Stimulated activated CD4-positive, alpha-beta T cell treated with anti-CD3 and anti-CD28 coated beads, Interleukin-1b, Interleukin-23, amount 100 ng/mL, for 24 hours (primary cell): ENCODE measurements around the gene ARMH2.
"Not testable (repeated sequence)": the region's sequence is repeated elsewhere in the genome, so short reads cannot be mapped to it uniquely, and the experiment has no call there.

ENCODE experiments used
- DNase-seq, 4 experiments: peaks; one replicate each; pipeline ENCODE4 v3.0.0-alpha.2; 2020; ENCODE audit warnings: low read depth in 4 of 4, low spot score in 1 of 4

The ARMH2 gene

DNA sequence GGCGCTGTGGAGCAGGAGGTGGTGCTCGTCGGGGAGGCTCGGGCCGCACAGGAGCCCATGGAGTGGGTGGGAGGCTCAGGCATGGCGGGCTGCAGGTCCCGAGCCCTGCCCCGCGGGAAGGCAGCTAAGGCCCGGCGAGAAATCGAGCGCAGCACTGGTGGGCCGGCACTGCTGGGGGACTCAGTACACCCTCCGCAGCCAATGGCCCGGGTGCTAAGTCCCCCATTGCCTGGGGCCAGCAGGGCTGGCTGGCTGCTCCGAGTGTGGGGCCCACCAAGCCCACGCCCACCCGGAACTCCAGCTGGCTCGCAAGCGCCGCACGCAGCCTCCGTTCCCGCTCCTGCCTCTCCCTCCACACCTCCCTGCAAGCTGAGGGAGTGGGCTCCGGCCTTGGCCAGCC is 32.7 kb downstream of the ARMH2 start:
- DNase-seq, result not testable (repeated sequence)

DNA sequence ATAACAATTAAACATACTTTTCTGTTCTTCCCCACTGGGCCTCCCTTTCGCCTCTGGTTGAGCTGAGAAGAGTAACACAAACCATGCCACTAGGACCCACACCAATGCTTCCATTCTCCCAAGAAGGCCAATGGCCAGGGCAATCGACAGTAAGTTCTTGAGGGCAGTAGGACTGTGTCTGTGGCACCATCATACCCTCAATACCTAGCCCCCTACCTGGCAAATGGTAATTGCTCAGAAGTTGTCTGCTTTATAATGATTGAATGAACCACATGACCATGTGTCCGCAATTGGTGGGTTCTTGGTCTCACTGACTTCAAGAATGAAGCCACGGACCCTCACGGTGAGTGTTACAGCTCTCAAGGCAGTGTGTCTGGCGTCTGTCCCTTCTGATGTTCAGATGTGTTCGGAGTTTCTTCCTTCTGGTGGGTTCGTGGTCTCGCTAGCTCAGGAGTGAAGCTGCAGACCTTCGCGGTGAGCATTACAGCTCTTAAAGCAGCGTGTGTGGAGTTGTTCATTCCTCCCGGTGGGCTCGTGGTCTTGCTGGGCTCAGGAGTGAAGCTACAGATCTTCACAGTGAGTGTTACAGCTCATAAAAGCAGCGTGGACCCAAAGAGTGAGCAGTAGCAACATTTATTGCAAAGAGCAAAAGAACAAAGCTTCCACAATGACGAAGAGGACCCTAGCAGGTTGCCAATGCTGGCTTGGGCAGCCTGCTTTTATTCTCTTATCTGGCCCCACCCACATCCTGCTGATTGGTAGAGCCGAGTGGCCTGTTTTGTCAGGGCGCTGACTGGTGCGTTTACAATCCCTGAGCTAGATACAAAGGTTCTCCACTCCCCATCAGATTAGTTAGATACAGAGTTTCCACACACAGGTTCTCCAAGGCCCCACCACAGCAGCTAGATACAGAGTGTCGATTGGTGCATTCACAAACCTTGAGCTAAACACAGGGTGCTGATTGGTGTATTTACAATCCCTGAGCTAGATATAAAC is 33.6 kb downstream of the ARMH2 start:
- not testable (repeated sequence) for DNase-seq

DNA sequence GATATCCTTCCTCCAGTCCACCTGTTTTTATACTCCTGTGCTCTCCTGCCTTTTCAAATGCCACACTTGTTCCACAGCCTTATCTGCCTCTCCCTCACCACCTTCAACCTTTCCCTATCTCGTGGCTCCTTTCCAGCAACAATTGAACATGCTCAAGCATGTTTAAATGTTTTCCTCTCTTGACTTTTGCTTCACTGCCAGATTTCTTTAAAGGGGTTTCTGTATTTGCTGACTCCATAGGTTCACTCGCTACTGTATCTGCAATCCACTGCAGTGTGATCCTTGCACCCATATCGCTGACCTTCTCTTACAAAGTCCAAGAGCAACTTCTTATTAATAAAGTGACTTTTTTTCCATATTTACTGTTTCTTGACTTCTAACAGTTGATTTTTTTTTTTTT is 35.1 kb downstream of the ARMH2 start:
- no peak for DNase-seq

DNA sequence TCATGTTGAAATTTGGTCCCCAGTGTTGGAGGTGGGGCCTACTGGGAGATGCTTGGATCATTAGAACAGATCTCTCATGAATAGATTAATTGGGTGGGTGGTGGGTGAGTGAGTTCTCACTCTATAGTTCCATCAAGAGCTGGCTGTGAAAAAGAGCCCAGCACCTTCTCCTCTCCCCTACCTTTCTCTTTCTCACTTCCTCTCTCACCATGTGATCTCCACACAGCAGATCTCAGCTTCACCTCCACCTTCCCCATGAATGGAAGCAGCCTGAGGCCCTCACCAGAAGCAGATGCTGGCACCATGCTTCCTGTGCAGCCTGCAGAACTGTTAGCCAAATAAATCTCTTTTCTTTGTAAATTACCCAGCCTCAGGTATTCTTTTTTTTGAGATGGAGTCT is 36.9 kb downstream of the ARMH2 start:
- no peak for DNase-seq

DNA sequence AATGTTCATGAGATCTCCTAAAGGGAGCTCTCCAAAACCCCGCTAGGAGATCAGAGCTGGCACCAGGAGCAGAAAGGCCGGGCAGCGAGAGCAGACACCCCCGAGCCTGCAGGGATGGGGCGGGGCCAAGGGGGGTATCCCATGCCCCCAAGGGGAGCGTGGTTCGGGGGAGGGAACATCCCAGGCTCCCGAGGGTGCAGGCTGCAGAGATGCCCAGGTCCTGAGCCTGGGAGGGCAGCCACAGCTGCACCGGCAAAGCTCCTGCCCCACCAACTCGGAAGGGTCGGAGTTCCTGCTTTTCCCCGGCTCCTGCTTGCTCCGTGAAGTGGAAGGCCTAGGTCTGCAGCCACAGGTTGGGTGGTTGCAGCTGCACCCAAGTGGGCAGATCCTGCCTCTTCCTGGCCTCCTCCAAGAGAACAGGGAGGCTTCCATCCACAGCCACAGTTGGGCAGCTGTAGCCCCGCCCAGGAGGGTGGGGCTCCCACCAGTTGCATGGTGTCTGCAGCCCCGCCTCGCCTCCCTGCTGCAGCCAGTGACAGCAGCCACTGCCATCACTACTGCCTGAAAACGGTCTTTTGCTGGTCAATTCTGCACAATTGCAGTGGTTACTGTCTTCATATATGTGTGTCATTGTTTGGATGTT is 37.4 kb downstream of the ARMH2 start:
- DNase-seq, result no peak

DNA sequence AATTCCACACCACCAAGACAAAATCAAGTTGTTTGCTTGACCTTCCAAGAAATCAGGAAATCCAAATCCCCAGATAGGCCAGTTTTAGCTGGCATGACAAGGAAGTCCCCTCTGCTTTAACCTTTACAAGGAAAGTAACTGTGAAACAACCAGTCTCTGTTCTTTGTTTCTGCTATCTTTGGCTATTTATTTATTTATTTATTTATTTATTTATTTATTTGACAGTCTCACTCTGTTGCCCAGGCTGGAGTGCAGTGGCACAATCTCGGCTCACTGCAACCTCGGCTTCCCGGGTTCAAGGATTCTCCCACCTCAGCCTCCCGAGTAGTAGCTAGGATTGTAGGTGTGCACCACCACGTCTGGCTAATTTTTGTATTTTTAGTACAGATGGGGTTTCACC is 38.5 kb downstream of the ARMH2 start:
- DNase-seq, result no peak

DNA sequence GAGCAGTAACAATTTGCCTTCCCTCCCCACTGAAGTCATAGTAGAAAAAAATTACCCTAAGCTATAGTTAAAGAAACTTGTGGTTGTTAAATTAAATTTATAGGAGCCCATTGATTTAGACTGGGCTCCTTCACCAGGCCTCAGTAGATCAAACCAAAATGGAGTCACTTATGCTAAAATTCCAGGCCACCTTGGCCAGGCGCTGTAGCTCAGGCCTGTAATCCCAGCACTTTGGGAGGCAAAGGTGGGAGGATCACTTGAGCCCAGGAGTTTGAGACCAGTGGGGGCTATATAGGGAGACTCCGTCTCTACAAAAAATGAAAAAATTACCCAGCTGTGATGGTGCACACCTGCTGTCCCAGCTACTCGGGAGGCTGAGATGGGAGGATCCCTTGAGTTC is 39.0 kb downstream of the ARMH2 start:
- no peak for DNase-seq

DNA sequence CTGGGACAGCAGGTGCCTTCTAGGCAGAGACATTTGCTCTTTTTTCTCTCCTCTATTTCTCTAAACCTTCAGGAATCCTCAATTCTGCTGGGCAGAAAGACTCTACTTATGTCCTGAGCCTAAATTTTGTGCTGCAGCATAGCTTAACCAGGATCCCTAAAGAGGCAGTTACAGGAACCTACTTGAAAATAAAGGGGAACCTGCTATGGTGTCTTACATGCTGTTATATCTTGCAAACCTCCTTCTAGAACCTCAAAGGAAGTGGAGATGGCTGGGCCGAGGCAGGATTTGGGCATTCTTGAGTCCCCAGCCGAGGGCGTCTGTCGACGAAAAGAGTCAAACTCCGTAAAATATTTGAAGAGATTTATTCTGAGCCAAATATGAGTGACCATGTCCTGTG is 41.1 kb downstream of the ARMH2 start:
- DNase-seq, result no peak

DNA sequence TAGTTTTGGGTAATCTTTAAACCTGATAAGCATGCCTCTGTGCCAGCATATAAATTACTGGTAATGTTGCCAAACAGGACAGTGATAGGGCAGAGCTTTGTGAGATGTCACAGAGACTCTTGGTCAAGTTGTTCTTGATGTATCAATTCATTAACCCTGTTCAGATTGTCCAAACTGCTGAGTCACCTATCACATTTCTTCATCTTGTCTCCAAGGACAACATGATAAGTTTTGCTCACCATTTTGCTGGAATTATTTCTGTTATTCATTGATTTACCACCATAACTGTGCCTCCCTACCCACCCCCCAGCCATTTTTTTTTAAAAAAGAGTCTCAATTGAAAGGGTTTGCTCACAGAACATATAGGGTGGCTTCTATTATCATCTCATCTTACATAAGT is 43.4 kb downstream of the ARMH2 start:
- DNase-seq, result no peak

DNA sequence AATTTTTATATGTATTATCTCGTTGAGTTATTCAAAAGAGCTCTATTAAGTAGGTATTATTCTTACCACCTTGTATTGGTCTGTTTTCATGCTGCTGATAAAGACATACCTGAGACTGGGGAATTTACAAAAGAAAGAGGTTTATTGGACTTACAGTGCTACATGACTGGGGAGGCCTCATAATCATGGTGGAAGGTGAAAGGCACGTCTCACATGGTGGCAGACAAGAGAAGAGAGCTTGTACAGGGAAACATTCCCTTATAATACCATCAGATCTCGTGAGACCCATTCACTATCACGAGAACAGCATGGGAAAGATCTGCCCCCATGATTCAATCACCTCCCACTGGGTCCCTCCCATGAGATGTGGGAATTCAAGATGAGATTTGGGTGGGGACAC is 44.3 kb downstream of the ARMH2 start:
- DNase-seq, result not testable (repeated sequence)

DNA sequence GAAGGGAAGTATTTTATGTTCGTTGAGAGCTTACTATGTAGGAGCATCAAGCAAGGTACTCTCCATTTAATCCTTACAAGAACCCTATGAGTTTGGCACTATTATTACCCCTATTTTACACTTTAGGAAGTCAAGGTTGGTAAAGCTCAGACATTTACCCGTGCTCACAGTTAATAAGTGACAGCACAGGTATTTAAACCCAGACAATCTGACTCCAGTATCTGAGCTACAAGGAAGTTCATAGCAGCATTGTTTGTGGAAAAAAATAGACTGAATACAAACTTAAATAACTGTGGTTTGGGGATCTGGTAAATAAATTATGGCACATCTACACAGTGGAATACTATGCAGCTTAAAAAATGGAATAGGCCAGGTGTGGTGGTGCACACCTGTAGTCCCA is 45.2 kb downstream of the ARMH2 start:
- no peak for DNase-seq

DNA sequence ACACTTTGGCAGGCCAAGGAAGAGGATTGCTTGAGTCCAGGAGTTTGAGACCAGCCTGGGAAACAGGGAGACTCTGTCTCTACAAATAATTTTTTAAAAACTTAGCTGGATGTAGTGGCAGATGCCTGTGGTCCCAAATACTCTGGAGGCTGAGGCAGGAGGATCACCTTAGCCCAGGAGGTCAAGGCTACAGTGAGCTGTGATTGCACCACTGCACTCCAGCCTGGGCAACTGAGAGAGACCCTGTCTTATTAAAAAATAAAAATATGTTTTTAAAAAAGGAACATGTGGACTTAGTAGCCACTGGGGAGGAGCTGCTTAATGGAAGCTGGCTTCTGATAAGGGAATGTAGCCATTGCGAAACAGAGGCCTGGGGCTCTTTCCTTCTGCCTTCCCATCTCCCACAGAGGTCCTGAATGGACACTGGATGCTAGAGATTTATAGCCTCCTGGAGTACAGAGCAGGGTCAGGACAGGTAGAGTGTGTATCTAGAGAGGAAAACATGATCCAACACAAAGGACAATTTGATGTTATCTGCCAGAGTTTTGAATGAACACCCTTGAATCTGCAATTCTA is 45.7 kb downstream of the ARMH2 start:
- no peak for DNase-seq

DNA sequence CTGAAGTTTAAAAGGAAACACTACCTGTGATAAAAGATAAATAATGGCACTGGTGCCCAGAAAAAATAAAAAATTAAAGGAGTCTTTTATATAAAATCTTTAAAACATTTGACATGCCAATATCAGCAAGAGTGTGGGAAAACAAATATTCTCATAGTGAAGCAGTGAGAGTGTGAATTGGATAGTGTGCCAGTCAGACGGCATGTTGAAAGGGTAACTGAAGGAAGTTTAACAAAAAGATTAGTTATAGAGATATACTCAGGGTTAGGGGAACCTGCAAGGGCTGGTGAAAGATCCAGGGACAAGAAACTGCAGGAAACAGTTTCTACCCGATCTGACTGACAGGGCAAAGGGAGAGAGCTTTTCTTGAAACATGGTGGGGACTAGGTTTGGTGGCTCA is 46.2 kb downstream of the ARMH2 start:
- DNase-seq, result no peak

DNA sequence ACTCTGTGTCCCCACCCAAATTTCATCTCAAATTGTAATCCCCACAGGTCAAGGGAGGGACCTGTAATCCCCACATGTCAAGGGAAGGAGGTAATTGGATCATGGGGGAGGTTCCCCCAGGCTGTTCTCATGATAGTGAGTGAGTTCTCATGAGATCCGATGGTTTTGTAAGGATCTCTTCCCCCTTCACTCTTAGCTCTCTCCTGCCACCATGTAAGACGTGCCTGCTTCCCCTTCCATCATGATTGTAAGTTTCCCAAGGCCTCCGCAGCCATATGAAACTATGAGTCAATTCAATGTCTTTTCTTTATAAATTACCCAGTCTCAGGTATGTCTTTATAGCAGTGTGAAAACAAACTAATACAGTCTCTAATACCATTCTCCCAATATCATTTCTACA is 47.8 kb downstream of the ARMH2 start:
- not testable (repeated sequence) for DNase-seq

DNA sequence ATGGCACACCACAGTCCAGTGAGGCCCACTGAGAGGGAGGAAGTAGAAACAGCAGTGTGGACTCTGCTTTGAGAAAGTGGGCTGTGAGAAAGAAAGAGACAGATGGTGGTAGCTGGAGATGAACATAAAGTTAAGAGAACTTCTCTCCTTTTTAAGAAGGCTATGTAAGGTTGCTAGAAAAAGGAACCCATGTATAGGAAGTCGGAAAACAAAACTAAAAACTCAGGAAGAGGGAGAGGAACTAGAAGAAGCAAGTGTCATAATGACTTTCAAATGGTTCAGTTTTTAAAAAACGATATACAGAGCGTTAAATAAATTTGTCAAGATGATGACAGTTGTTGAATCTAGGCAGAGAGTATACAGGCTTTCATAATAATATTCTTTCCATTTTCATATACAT is 49.4 kb downstream of the ARMH2 start:
- no peak for DNase-seq
